AG10803 (cell line): ENCODE results near the gene AACS.
"Not testable (repeated sequence)": the region's sequence is repeated elsewhere in the genome, so short reads cannot be mapped to it uniquely, and the experiment has no call there.

Experiments
- DNase-seq: peaks from one replicate; pipeline ENCODE4 v3.0.0; 2010; ENCODE audit warnings: low read depth
- H3K4me3 ChIP-seq: 2 replicates; pipeline ENCODE4 v1.5.1; 2011; ENCODE audit warnings: mild to moderate bottlenecking, low read length, control low read depth
- TF ChIP-seq, protein P1 (sequence below): conservative IDR thresholded peaks from 2 replicates; pipeline ENCODE4 v1.5.1; 2011; ENCODE audit warnings: mild to moderate bottlenecking, low read length, control low read depth, inconsistent platforms

Gene AACS

DNA sequence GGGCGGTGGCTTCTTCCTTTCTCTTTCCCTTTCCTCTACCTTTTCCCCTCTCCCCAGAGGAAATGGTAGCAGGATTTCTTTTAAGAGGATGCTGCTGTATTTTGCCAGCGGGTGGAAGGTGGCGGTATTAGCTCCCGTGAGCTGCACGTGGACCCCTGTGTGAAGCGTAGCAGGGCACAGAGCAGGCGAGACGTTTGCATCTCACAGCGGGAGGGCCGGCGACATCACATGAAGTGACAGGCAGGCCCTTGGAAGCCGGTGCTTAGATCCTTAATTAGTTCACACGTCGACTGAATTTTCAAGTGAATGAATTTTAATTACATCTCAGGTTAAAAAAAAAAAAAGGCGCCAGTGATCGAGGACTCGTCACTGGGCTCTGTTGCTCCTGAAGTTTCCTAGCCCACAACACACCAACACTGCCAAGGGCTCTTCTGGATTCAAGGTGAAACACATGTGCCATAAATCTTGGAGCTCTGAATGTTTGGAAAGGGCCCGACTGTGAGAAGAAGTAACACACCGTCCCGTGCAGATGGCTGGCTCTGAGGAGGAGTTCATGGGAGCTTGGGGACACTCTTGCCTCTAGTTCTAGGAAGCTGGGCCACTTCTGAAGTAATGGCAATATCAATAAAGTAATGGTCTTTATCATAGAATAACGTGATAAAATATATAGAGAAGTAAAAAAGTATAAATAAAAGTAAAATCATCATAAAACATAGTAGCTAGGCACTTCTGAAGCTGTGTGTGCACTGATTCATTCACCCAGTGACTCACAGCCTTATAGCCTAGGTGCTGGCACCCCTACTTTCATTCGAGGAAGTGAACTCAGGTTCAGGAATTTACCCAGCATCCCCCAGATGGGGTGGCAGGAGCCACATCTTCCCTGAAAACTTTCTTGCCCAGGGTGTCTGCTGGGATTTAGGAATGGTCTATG, 75.3 kb downstream of the AACS start:
- TF ChIP-seq, protein P1, sequence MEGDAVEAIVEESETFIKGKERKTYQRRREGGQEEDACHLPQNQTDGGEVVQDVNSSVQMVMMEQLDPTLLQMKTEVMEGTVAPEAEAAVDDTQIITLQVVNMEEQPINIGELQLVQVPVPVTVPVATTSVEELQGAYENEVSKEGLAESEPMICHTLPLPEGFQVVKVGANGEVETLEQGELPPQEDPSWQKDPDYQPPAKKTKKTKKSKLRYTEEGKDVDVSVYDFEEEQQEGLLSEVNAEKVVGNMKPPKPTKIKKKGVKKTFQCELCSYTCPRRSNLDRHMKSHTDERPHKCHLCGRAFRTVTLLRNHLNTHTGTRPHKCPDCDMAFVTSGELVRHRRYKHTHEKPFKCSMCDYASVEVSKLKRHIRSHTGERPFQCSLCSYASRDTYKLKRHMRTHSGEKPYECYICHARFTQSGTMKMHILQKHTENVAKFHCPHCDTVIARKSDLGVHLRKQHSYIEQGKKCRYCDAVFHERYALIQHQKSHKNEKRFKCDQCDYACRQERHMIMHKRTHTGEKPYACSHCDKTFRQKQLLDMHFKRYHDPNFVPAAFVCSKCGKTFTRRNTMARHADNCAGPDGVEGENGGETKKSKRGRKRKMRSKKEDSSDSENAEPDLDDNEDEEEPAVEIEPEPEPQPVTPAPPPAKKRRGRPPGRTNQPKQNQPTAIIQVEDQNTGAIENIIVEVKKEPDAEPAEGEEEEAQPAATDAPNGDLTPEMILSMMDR: no peak
- no peak overlapping the region for H3K4me3 ChIP-seq
- DNase-seq: peak; percentile 76

DNA sequence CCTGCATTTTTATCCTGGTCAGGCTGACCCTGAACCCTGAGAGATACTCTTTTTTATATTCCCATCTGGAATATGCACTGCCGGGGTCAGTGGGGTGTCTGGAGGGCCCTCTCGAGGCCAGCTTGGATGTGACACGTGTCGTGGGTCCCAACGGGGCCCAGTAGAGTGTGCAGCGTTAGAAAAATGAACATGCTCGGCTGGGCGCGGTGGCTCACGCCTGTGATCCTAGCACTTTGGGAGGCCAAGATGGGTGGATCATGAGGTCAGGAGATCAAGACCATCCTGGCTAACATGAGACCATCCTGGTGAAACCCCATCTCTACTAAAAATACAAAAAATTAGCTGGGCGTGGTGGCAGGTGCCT, 76.0 kb downstream of the AACS start:
- not testable (repeated sequence) for DNase-seq, H3K4me3 ChIP-seq

DNA sequence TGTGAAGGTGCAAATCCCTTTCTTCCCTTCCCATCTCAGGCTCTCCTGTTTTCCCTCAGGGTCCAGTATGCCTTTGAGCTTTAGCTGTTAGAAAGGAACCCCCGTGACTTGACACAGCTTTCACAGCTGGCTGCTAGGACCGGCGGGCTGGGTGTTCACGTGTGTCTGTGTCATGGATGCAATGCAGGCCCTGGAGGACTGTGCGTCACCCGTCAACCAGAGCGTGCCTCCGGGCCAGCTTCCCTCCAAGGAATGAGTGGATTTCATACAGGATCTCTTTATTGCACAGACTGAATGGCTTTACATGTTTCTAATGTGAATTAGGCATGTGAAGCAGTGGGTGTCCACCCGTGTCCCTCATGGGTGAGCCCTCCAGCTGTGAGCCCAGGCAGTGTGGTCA, 77.4 kb downstream of the AACS start:
- DNase-seq: peak; percentile 86

DNA sequence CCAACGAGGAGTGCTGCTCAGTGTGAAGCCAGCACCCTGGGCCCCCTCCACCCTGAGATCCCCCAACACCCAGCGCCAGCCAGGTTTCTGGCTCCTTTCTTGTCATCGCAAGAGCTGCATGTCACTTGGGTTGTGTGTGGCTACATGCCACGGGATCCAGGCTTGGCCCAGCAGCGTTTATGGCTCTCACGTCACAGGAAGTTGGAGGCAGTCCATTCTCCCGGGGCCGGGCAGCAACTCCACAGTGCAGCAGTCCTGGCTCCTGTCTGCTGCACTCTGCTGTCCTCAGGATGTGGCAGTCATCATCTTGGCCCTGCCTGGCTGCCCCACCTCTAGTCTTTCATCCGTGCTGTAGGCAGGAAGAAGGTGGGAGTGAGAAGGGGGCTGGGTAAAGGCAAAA, 78.3 kb downstream of the AACS start:
- peak; percentile 71 for DNase-seq
- TF ChIP-seq, protein P1: no peak
- H3K4me3 ChIP-seq: no peak overlapping the region

More for the DNA sequence above, 77.4 kb downstream of the AACS start:
- H3K4me3 ChIP-seq: no peak overlapping the region
- TF ChIP-seq, protein P1: no peak

DNA sequence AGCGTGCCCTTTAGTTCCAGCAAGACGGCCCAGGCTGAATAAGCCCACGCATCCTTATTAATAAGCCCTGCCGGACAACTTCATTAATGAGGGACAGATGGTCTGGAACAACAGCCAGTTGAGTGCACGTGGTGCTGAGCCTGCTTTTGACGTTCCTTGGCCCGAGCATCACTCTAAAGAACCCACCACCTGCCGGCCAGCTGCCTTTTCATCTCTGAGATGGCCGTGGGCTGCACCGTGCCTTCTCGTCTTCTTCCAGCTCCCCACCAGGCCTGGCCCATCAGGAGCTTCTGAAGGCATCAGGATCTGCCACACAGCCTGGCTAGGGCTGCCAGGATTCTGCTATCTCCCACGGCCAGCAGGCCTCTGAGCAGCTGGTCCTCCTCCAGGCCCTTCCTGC, 80.0 kb downstream of the AACS start:
- H3K4me3 ChIP-seq: no peak overlapping the region
- TF ChIP-seq, protein P1: no peak
- peak; percentile 25 for DNase-seq

DNA sequence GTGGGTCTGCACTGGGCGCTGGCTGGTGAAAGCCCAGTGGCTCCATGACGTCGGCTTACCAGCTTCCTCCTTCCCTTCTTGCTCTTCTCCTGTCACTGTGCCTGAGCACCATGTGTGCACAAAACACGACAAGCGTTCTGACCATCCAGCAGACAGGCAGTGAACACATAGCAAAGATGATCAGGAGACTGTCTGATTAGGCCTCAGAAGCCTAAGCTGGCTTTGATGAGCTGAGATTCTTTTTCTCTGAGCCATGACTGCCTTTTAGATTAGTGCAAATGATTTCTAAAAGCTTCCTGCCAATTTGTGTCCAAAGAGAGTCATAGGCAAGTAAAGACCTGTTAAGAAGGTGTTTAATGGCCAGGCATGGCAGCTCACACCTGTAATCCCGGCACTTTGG, 83.1 kb downstream of the AACS start:
- TF ChIP-seq, protein P1: no peak
- no peak overlapping the region for H3K4me3 ChIP-seq
- no peak for DNase-seq

DNA sequence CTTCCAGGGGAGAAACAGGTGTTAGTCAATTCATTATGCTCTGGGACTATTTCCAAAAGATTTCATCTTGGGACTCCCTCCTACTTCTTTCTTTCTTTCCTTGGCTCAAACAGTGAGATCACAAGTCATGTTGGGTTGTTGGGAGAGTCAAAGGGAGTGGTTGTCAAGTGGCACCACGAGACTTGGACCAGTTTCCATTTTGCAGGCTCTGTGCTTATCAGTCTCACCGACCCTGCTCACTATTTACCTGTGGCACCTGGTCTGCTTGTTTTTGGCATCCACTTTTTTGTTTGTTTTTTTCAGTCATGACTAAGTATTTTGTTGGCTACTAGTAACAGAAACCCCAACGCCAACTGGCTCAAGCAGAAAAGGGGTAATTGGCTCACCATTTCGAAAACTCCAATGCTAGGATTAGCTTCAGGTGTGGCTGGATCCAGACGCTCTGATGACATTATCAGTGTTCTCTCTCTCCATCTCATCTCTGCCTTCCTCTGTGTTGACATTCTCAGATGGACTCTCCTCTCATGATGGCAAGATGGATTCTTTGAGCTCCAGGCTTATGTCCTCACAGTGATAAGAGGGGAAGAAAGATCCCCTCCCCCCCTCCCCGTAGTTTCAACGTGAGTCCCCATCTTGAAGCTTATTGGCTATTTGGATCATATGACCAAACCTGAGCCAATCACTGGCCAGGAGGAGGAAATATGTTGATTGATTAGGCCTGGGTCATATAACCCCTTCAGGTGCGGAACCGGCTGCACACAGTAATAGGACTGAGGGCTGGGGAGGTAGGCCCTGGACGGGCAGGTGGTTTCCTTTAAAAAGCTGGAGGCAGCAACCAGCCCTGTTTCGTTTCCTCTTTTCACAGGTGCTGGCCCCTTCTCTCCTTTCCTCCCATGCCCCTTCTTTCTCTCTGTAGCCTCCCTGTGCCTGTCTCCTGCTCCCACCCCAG, 84.2 kb downstream of the AACS start:
- TF ChIP-seq, protein P1: no peak
- no peak overlapping the region for H3K4me3 ChIP-seq
- no peak for DNase-seq
